PC-3 (cell line): ENCODE measurements around the gene CCDC34.

Source experiments
- CTCF ChIP-seq: fragments of 300-600 bp; sonication (generic); conservative IDR thresholded peaks from 2 replicates; pipeline ENCODE4 v1.5.1; 2017; ENCODE audit warnings: antibody characterized with exemption, low read depth, mild to moderate bottlenecking, low read length
- EZH2 ChIP-seq: fragments of 300-600 bp; sonication (generic); IDR thresholded peaks from one replicate; pipeline ENCODE4 v1.6.1; 2017; ENCODE audit warnings: antibody characterized with exemption, mild to moderate bottlenecking, low read length; ENCODE audit not compliant: unreplicated experiment
- EZH2phosphoT487 ChIP-seq: fragments of 300-600 bp; sonication (generic); IDR thresholded peaks from 2 replicates; pipeline ENCODE4 v1.6.1; 2018; ENCODE audit warnings: mild to moderate bottlenecking, antibody characterized with exemption, low read length, borderline replicate concordance

DNA sequence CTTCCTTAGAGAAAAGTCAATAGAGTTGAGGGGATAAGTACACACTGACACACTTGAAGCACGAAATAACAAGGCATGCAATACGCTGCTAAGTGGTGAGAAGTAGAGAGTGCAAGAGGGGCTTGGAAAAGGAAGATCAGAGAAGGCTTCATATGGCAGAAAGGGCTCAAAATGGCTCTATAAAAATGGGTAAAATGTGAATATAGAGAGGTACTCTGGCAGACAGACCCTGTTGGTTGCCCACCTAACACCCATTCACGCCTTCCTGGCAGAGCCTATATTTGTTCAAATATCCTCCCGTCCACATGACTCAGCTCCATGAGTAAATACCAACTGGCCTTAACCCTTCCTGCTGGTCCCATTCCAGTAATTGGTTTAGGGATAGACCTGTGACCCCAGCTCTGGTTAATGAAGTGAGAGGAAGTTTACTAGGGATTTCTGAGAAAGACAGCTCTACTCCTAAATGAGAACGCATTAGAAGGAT is 38.9 kb upstream of the CCDC34 start:
- no peak for TF ChIP-seq CTCF
- TF ChIP-seq EZH2phosphoT487, result no peak
- no peak for TF ChIP-seq EZH2
